DOHH2 (cell line): ENCODE data around the gene TNPO2.

ENCODE experiments used
- EZH2phosphoT487 ChIP-seq: fragments of 200-600 bp; sonication (generic); IDR thresholded peaks from 2 replicates; pipeline ENCODE4 v1.6.1; 2017; ENCODE audit warnings: borderline replicate concordance, mild to moderate bottlenecking, antibody characterized with exemption, low read length, moderate library complexity, mixed read lengths
- TF ChIP-seq, protein P1 (sequence below): fragments of 200-600 bp; sonication (generic); IDR thresholded peaks from one replicate; pipeline ENCODE4 v1.5.1; 2014; ENCODE audit warnings: antibody characterized with exemption, mild to moderate bottlenecking, low read depth, low read length; ENCODE audit not compliant: poor library complexity, severe bottlenecking

DNA sequence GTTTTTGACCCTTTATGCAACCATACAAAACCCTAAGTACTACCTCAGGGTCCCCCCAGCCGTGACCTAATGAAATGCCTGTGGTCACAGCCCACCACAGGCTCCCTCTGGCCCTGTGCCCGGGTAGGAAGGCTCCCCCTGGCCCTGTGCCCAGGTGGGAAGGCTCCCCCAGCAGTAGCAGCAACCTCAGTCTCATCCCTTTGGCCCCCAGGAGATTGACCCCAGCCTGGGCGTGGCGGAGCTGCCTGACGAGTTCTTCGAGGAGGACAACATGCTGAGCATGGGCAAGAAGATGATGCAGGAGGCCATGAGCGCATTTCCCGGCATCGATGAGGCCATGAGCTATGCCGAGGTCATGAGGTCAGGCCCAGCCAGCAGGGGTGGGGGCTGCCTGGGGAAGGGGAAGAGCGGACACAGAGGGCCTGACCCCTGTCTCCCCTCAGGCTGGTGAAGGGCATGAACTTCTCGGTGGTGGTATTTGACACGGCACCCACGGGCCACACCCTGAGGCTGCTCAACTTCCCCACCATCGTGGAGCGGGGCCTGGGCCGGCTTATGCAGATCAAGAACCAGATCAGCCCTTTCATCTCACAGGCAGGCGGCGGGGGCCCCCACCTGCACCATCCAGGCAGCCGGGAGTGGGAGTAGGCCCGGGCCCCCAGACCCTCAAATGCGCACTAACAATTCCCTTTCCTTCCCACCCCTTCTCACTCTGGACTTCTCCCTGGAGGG is 21.6 kb upstream of the TNPO2 start:
- TF ChIP-seq, protein P1, sequence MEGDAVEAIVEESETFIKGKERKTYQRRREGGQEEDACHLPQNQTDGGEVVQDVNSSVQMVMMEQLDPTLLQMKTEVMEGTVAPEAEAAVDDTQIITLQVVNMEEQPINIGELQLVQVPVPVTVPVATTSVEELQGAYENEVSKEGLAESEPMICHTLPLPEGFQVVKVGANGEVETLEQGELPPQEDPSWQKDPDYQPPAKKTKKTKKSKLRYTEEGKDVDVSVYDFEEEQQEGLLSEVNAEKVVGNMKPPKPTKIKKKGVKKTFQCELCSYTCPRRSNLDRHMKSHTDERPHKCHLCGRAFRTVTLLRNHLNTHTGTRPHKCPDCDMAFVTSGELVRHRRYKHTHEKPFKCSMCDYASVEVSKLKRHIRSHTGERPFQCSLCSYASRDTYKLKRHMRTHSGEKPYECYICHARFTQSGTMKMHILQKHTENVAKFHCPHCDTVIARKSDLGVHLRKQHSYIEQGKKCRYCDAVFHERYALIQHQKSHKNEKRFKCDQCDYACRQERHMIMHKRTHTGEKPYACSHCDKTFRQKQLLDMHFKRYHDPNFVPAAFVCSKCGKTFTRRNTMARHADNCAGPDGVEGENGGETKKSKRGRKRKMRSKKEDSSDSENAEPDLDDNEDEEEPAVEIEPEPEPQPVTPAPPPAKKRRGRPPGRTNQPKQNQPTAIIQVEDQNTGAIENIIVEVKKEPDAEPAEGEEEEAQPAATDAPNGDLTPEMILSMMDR: no peak
- no peak for TF ChIP-seq EZH2phosphoT487
